ENCODE measurements around the gene SRR. TPM values are rescaled to one million over a fixed set of nuclear protein-coding genes. Genes with fewer than 3 reads are reported as not detected.

SRR gene
- total RNA-seq, 3 donors from 2014 or later, result 2.5 to 6.5 (median 6.1) TPM

DNA sequence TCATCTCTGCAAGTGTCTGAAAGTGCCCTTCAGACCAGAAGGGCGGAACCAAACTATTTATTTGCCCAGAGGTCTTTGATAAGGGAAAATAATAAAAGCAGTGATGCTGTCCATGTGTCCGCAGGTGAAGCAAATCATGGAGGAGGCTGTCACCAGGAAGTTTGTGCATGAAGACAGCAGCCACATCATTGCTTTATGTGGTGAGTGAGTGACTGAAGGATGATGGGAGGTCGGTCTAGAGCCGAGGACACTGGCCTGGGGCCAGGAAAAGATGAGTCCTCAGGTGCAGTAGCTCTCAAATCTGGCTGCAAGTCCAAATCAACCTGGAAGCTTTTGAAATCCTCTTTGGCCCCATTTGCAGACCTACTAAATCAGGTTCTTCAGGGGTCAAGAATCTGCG is 39.7 kb downstream of the SRR start:
- no peaks in the 10 kb centered on the region for H3K9me3 Mint-ChIP-seq
- peaks cover 16% of the 10 kb centered on the region for H3K4me1 Mint-ChIP-seq (ENCODE audit: low read depth)
- DNase-seq (peak; percentile 40), ATAC-seq (peak; percentile 66)
- no peak overlapping the region for H3K4me3 Mint-ChIP-seq
- H3K36me3 Mint-ChIP-seq (ENCODE audit: insufficient read depth), result peaks cover 7% of the 10 kb centered on the region
- no peaks in the 10 kb centered on the region for H3K27me3 Mint-ChIP-seq (ENCODE audit: low read depth)

DNA sequence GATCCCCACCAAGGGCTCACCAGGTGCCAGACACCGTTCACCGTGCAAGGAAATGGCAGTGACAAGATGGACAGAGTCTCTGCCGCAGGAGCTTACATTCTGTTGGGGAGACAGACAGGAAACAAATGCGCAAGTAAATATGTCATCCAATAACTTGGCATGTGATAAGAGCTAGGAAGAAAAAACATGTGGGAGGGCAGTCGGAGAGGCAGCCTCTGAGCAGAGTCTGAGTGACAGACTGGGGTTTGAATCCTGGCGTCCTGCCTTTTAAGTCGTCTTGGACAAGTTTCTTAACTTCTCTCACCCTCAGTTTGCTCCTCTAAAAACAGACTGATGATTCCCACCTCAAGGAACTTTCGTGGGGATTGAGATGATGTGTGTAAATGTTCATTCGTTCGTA is 40.8 kb downstream of the SRR start:
- Mint-ChIP-seq H3K4me3 (no peak overlapping the region), H3K9me3 (no peaks in the 10 kb centered on the region), H3K4me1 (ENCODE audit: low read depth) (peaks cover 14% of the 10 kb centered on the region), H3K27me3 (ENCODE audit: low read depth) (no peaks in the 10 kb centered on the region), H3K36me3 (ENCODE audit: insufficient read depth) (peaks cover 7% of the 10 kb centered on the region)
- DNase-seq, result no peak
- no peak for ATAC-seq

- H3K4me1 Mint-ChIP-seq (ENCODE audit: low read depth), result peaks cover 12% of the 10 kb centered on the region
- DNase-seq, result no peak
- H3K9me3 Mint-ChIP-seq, result no peaks in the 10 kb centered on the region
- ATAC-seq, result no peak
- H3K27me3 Mint-ChIP-seq (ENCODE audit: low read depth), result no peaks in the 10 kb centered on the region
- peaks cover 7% of the 10 kb centered on the region for H3K36me3 Mint-ChIP-seq (ENCODE audit: insufficient read depth)
- no peak overlapping the region for H3K4me3 Mint-ChIP-seq
Measured at GRCh38 chr17:2346475-2346874, 42.7 kb downstream of the SRR start.

DNA sequence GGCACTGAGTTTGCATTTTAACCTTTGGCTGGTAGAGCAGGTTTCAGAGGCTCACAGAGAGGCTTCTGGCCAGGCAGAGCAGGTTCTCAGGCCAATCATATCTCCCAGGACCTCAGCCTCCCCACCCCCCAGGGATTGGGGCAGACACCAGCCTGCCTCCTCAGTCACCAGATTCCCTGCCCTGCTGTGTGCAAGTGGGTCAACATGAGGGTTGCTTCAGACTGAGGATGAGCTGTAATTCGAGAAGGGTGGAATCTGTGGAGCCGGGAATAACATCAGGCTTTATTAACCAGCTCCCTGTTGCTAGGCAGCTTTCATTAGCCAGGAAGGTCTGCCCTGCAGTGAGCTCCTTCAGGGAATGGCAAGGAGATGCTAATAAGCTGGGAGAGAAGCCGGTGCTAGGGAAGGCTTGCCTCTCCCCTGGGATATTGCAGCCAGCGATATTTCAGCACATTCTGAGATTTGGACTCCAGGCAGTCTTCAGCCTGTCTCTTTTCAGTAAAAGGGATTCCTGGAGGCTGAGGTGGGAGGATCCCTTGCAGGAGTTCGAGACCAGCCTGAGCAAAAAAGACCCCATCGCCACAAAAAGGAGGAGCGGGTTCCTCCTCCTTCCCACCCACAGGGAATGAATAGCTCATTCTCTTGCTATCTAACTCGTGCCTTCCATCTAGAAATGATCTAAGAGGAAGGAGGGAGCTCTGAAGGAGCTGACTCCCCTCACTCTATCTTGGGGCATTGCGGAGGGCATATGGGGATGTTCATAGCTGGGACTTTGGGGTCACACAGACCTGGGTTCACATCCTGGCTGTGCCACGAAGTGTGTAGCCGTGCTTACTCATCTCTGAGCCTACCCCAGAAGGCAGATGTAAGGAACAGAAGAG is 44.3 kb downstream of the SRR start:
- Mint-ChIP-seq H3K36me3 (ENCODE audit: insufficient read depth) (peaks cover 4% of the 10 kb centered on the region), H3K9me3 (no peaks in the 10 kb centered on the region), H3K4me3 (no peak overlapping the region), H3K27me3 (ENCODE audit: low read depth) (no peaks in the 10 kb centered on the region), H3K4me1 (ENCODE audit: low read depth) (peaks cover 7% of the 10 kb centered on the region)
- DNase-seq, result no peak
- ATAC-seq, result no peak

DNA sequence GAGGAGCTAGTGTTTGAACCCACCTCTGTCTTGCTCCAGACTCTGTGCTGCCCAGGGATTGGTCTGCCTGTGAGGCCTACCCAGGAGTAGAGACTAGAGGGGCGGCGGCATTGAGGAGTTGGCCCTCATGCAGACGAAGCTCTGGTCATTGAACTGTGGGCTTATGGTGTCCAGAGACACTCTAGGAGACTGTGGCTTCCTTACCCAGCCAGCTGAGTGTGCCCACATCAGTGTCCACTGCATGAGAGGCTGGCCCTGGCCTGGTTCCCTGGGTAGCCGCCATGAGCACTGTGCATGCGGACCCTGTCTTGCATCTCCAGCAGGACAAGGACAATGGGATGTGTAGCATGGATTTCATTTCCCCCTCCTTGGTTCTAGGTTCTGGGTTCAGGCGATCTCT is 47.5 kb downstream of the SRR start:
- Mint-ChIP-seq H3K4me1 (ENCODE audit: low read depth) (peaks cover 19% of the 10 kb centered on the region), H3K27me3 (ENCODE audit: low read depth) (no peaks in the 10 kb centered on the region), H3K4me3 (no peak overlapping the region), H3K9me3 (no peaks in the 10 kb centered on the region), H3K36me3 (ENCODE audit: insufficient read depth) (no peaks in the 10 kb centered on the region)
- DNase-seq, result no peak
- no peak for ATAC-seq

DNA sequence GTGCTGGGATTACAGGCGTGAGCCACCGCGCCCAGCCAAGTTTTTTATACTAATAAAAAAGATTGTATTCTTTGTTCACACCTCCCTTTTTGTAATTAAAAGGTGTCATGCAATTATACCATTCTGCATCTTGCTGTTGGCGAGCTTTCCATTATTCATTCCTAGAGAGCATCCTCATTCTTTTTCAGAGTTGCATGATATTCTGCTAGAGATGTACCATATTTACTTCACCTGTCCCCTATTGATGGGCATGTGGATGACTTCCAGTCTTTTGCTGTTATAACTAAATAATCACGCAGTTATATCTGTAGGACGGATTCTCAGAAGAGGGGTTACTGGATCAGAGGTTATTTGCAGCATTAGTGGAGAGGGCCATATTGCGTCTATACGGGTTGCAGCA is 50.6 kb downstream of the SRR start:
- Mint-ChIP-seq H3K27me3 (ENCODE audit: low read depth) (no peaks in the 10 kb centered on the region), H3K9me3 (no peaks in the 10 kb centered on the region), H3K4me3 (no peak overlapping the region), H3K36me3 (ENCODE audit: insufficient read depth) (no peaks in the 10 kb centered on the region), H3K4me1 (ENCODE audit: low read depth) (peaks cover 19% of the 10 kb centered on the region)
- ATAC-seq, result no peak
- DNase-seq, result no peak

GRCh38 chr17:2357237-2357636 is 53.5 kb downstream of the SRR start:
- Mint-ChIP-seq H3K36me3 (ENCODE audit: insufficient read depth) (no peaks in the 10 kb centered on the region), H3K4me3 (no peak overlapping the region), H3K4me1 (ENCODE audit: low read depth) (peaks cover 19% of the 10 kb centered on the region), H3K9me3 (no peaks in the 10 kb centered on the region), H3K27me3 (ENCODE audit: low read depth) (no peaks in the 10 kb centered on the region)
- ATAC-seq (no peak), DNase-seq (no peak)

DNA sequence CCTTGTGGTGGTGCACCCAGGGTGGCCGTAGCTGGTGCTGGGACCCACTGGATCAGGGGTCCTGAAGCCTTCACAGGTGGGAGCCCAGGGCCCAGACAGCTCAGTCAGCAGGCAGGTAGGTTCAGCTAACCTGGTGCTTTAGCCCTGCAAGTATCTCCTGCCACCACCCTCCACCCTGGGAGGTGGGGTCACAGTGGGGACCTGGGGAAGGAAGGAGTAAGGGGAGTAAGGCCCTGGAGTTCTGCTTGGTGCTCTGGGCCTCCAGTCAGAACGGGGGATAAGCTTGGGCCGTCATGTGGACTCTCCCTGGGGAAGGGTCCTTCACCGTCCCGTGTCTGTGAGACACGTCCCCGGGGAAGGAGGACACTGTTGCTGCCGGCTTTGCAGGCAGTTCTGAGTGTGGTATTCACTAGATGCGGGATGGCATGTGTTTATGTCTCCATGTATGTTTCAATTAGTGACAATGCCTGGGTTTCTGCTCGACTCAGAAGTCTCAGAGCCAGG is 54.2 kb downstream of the SRR start:
- no peak overlapping the region for H3K4me3 Mint-ChIP-seq
- peaks cover 3% of the 10 kb centered on the region for H3K36me3 Mint-ChIP-seq (ENCODE audit: insufficient read depth)
- no peaks in the 10 kb centered on the region for H3K27me3 Mint-ChIP-seq (ENCODE audit: low read depth)
- ATAC-seq (no peak), DNase-seq (no peak)
- no peaks in the 10 kb centered on the region for H3K9me3 Mint-ChIP-seq
- peaks cover 17% of the 10 kb centered on the region for H3K4me1 Mint-ChIP-seq (ENCODE audit: low read depth)

DNA sequence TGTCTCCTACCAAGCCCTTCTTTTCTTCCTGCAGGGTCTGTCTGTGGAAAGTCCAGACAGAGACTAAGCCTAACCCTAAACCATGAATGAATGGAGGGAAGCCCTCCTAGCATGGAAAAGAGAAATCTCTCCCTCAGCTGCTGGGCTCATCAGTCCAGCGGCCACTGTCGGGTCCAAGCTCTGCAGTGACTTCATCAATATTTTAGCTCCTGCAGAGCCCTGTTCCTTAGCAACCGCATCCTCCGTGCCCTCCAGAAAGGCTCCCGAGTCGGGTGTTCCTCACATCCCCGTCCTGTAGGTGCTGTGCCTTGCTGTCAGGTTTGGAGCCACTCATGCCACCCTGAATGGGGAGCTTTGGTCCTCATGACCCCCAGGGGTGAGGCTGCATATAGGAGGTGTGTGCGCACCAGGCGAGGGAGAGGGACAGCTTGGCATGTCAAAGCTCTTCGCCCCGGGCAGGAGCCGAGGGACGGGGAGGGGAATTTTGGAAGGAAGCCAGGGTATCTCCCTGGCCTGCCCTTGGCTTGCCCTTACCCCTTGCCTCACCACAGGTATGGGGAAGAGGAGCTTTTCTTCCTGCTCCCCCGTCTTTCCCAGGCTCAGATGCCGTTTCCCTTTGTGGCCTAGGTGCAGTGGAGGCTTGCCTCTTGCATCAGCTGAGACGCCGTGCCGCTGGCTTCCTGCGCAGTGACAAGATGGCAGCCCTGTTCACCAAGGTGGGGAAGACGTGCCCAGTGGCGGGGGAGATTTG is 57.4 kb downstream of the SRR start:
- Mint-ChIP-seq H3K4me1 (ENCODE audit: low read depth) (no peaks in the 10 kb centered on the region), H3K27me3 (ENCODE audit: low read depth) (no peaks in the 10 kb centered on the region), H3K4me3 (no peak overlapping the region), H3K9me3 (no peaks in the 10 kb centered on the region), H3K36me3 (ENCODE audit: insufficient read depth) (peaks cover 10% of the 10 kb centered on the region)
- ATAC-seq (no peak), DNase-seq (no peak)

- DNase-seq, result no peak
- no peaks in the 10 kb centered on the region for H3K27me3 Mint-ChIP-seq (ENCODE audit: low read depth)
- H3K4me3 Mint-ChIP-seq, result no peak overlapping the region
- H3K36me3 Mint-ChIP-seq (ENCODE audit: insufficient read depth), result peaks cover 12% of the 10 kb centered on the region
- ATAC-seq, result no peak
- no peaks in the 10 kb centered on the region for H3K9me3 Mint-ChIP-seq
- no peaks in the 10 kb centered on the region for H3K4me1 Mint-ChIP-seq (ENCODE audit: low read depth)
Measured at GRCh38 chr17:2362016-2362415, 58.3 kb downstream of the SRR start.

DNA sequence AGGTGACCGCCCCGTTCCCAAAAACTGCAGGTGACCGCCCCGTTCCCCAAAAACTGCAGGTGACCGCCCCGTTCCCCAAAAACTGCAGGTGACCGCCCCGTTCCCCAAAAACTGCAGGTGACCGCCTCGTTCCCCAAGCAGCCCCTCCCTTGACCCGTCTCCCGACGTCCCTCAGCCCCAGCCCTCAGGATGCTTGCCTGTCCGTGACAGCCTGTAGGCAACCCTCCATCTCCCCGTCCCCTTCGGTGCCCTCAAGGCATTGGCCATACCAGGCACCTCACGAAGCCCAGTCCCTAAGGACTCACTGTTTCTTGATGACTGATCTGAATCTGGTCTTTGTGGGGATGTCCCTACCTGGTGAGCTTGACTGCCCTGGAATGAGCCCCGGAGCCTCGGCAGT is 58.7 kb downstream of the SRR start:
- ATAC-seq, result no peak
- peaks cover 12% of the 10 kb centered on the region for H3K36me3 Mint-ChIP-seq (ENCODE audit: insufficient read depth)
- H3K9me3 Mint-ChIP-seq, result no peaks in the 10 kb centered on the region
- H3K4me3 Mint-ChIP-seq, result no peak overlapping the region
- H3K27me3 Mint-ChIP-seq (ENCODE audit: low read depth), result no peaks in the 10 kb centered on the region
- DNase-seq, result no peak
- no peaks in the 10 kb centered on the region for H3K4me1 Mint-ChIP-seq (ENCODE audit: low read depth)

DNA sequence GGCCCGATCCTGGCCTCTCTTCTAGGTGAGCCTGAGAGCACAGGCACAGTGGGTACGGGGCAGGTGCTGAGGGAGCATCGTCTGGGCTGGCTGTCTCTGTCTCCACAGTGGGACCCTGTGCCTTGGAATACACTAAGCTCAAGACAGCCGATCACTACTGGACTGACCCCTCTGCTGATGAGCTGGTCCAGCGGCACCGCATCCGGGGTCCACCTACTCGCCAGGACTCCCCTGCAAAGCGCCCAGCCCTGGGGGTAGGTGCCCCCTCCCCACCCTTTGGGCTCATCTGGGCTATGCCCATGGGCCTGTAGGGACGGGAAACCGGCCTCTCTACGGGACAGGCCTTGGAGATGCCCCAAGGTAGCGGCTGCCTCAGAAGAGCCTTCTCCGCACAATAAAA is 59.1 kb downstream of the SRR start:
- peaks cover 12% of the 10 kb centered on the region for H3K36me3 Mint-ChIP-seq (ENCODE audit: insufficient read depth)
- no peaks in the 10 kb centered on the region for H3K4me1 Mint-ChIP-seq (ENCODE audit: low read depth)

GRCh38 chr17:2363318-2363717 is 59.6 kb downstream of the SRR start:
- ATAC-seq (no peak), DNase-seq (no peak)
- H3K9me3 Mint-ChIP-seq, result no peaks in the 10 kb centered on the region
- H3K4me3 Mint-ChIP-seq, result no peak overlapping the region
- peaks cover 12% of the 10 kb centered on the region for H3K36me3 Mint-ChIP-seq (ENCODE audit: insufficient read depth)
- H3K27me3 Mint-ChIP-seq (ENCODE audit: low read depth), result no peaks in the 10 kb centered on the region
- no peaks in the 10 kb centered on the region for H3K4me1 Mint-ChIP-seq (ENCODE audit: low read depth)

More for the DNA sequence above, 59.1 kb downstream of the SRR start:
- Mint-ChIP-seq H3K9me3 (no peaks in the 10 kb centered on the region), H3K27me3 (ENCODE audit: low read depth) (no peaks in the 10 kb centered on the region), H3K4me3 (no peak overlapping the region)
- no peak for DNase-seq
- no peak for ATAC-seq

DNA sequence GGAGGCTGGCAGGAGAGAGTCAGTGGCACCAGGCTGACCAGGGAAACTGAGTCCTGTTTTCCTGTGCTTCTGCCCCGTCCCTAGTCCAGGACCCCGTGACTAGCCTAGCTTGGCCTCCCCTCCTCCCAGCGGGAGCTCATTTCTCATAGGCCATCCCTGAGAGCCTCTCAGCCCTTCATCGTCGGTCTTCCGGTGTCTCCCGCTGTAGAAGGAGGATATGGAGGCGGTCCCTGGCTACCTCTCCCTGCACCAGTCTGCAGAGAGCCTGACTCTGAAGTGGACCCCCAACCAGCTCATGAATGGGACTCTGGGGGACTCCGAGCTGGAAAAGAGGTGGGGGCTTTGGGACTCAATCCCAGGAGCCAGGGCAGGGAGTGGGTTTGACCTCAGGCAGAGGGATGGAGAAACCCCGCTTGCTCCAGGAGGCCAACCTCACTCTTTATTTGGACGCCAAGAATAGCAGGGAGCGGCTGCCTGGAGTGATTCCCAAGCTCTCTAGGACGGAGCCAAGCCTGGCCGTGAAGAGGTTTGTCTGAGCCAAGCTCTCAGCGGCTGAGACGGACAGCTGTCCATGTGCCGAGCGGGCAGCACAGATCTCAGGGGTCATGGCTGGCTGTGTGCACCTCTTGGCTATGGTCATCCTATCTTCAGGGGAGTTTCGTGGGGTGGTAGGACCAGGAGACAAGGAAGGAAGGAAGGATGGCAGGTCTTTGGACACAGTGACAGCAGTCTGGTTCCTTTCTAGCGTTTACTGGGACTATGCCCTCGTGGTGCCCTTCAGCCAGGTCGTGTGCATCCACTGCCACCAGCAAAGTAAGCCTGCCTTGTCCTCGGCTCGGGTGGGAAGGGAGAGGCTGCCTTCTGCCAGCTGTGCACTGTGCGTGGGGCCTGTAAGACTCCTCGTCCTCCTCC is 60.4 kb downstream of the SRR start:
- Mint-ChIP-seq H3K9me3 (no peaks in the 10 kb centered on the region), H3K4me3 (no peak overlapping the region), H3K27me3 (ENCODE audit: low read depth) (no peaks in the 10 kb centered on the region), H3K36me3 (ENCODE audit: insufficient read depth) (peaks cover 12% of the 10 kb centered on the region), H3K4me1 (ENCODE audit: low read depth) (no peaks in the 10 kb centered on the region)
- no peak for DNase-seq
- no peak for ATAC-seq

Measured in activated T-cell treated with anti-CD3 and anti-CD28 coated beads, Interleukin-2, amount 50 U/mL, for 4 hours (primary cell).